GM12873 (cell line): ENCODE data around the gene CAPZB.

Experiments used
- TF ChIP-seq, protein P1 (sequence below): IDR thresholded peaks from 2 replicates; pipeline ENCODE4 v1.5.1; 2012; ENCODE audit warnings: low read depth, mild to moderate bottlenecking, moderate library complexity, low read length, control low read depth; ENCODE audit not compliant: insufficient read depth; ENCODE audit errors: missing control alignments

CAPZB gene

DNA sequence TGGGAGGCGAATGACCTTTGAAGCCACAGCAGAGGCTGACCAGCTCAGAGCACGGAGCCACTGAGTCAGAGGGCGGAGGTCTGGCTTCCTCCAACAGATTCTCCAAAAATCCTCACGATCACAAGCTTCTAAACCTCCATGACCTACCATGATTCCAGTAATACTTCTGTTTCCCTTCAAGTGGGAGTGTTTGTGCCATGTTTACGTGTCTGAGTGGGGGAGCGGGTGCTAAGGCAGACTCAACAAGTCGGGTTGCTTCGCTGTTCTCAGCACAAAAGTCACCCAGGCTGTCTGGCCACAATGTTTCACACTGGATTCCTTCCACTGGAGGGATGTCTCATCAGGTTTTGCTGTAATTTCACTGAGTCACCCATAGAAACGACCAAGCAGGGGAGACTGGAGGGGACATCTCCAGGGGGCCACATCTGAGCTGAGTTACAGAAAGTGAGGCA lies 87.0 kb downstream of the CAPZB start:
- TF ChIP-seq, protein P1, sequence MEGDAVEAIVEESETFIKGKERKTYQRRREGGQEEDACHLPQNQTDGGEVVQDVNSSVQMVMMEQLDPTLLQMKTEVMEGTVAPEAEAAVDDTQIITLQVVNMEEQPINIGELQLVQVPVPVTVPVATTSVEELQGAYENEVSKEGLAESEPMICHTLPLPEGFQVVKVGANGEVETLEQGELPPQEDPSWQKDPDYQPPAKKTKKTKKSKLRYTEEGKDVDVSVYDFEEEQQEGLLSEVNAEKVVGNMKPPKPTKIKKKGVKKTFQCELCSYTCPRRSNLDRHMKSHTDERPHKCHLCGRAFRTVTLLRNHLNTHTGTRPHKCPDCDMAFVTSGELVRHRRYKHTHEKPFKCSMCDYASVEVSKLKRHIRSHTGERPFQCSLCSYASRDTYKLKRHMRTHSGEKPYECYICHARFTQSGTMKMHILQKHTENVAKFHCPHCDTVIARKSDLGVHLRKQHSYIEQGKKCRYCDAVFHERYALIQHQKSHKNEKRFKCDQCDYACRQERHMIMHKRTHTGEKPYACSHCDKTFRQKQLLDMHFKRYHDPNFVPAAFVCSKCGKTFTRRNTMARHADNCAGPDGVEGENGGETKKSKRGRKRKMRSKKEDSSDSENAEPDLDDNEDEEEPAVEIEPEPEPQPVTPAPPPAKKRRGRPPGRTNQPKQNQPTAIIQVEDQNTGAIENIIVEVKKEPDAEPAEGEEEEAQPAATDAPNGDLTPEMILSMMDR = no peak

DNA sequence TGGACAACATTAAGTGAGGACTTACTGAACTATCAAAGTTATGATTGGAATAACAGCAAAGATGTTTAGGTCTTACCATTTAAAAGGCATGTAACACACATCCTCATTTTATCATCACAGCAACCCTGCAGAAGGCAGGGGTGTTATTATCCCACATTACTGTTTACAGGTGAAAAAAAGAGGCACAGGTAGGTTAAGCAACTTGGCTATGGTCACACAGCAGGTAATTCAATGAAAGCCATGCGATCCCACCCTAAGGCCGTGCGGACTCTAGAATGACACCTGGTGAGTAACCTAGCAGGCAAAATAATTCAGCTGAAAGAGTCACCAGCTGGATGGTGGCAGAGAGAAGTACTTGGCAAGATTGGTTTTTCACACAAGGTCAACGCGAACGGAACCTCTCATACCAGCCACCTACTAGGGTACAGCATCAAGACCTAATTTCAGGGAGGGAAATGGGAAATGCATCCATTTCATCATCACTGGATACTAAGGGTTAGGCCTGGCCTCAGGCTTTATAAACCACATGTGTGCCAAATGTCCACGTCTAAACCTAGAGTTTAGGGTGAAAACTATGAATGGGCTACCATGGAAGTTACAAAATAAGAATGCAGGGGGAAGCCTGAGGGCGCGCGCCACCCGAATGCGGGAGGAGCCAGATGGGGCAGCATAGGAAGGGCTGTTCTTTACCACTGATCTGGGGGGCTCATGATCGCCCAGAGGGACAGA lies 88.0 kb downstream of the CAPZB start:
- TF ChIP-seq, protein P1 = no peak

DNA sequence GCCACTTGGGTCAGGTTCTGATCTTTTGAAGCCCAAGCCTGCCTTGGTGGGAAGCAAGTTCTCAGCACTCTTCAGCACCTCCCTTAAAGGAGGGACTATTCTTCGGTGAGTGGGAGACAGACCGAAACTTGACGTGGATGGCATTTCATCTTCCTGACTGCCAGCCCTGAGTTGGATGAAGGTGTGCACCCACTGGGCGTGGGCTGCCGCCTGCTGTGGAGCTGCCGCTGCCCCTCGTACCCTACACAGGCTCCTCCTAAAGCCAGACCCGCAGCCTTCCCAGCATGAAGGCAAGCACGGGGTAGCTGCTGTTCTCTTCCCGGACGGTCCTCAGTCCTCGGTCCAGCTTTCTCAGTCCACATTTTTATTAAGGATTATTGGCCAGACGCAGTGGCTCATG lies 89.1 kb downstream of the CAPZB start:
- TF ChIP-seq, protein P1 = no peak

DNA sequence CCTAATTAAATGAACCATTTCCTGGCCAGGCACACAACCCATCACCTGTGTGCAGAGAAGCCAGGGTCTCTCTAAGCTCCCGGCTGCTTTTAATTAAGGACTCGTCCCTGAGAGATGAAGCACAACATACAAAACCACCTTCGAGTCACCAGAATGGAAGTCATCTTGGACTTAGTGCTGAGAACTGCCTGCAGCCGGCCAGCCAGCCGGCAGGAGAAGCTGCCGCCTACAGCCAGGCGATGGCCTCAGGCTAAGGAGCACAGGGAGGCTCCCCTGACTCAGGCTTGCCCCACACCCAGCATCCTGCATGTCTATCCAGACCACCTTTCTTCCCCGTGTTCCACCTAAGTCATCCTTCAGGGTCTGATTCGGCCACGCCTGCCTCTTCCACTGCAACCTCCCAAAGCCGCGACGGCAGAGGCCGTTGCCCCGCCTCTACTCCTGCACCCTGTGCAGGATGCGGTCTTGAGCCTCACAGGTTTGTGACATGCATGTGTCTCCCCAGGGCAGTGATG lies 89.6 kb downstream of the CAPZB start:
- TF ChIP-seq, protein P1 = no peak

DNA sequence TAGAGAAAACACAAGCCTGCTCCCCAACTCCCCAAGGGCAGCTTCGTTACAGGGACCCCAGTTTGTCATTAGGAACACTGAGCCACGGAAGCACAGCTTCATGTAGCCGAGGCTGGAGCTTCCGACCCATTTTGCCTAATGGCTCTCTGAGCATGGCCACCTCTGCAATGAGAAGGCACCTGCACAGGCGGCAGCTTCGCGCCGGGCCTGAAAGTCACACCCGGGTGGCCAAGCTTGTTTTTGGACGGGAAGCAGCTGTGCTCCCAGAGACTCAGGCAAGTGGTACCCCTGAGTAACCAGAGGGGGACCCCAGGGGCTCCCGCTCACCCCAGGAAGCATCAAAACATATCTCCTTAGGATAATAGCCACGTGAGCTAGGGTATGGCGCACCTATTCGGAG lies 92.3 kb downstream of the CAPZB start:
- TF ChIP-seq, protein P1 = no peak

DNA sequence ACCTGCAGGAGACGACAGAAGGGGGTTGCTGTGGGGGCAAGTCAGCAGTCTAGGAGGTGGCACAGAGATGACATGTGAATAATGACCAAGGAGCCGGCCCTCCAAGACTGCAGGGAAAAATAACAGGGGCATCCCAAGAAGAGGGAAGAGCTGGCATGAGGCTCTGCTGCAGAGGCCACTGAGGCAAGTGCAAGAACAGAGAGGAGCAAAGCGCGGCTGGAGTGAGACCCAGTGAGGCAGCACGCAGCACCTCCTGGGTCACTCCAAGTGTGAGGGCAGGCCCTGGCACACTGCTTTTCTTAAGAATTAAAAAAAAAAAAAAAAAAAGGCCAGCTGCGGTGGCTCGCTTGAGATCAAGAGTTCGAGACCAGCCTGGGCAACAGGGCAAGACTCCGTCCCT lies 93.1 kb downstream of the CAPZB start:
- TF ChIP-seq, protein P1 = no peak

DNA sequence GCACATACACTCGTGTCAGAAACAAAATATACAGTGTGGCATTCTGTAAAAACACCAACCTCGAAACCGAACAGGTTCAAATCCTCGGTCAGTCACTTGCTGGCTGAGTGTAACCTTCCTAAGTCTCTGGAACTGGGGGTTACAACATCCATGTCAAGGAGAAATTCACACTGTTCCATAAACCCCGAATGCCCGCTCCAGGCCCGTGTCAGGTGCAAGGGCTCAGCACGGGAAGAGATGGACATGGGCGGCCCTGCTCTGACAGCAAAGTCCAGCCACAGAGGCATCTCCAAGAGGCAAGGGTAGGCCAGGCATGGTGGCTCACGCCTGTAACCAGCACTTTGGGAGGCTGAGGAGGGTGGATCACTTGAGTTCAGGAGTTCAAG lies 93.8 kb downstream of the CAPZB start:
- TF ChIP-seq, protein P1 = no peak
